Measurements from ENCODE around the gene PLEKHM2.

- TF ChIP-seq ARNTL (CRISPR knock-in tag; IDR thresholded peaks at IDR 0.05; ENCODE audit: borderline replicate concordance, low read depth) (no peak), PATZ1 (CRISPR knock-in tag; IDR thresholded peaks at IDR 0.05; ENCODE audit: borderline replicate concordance) (no peak), ZNF70 (CRISPR knock-in tag; IDR thresholded peaks at IDR 0.05) (no peak), ZNF565 (CRISPR knock-in tag; conservative IDR thresholded peaks at IDR 0.05; ENCODE audit: low read depth) (no peak), ESRRG (CRISPR knock-in tag; IDR thresholded peaks at IDR 0.05) (no peak), TCF4 (CRISPR knock-in tag; IDR thresholded peaks at IDR 0.05; ENCODE audit: borderline replicate concordance) (no peak), GLIS3 (CRISPR knock-in tag; IDR thresholded peaks at IDR 0.05) (no peak)
These were observed 16.8 kb upstream of the PLEKHM2 start for GRCh38 chr1:15667362-15667761.
